Adipose tissue (tissue), 3 donors: ENCODE measurements around the gene CSNK1E. TPM values are rescaled to one million over a fixed set of nuclear protein-coding genes. Genes with fewer than 3 reads are reported as not detected.

ENCODE experiments used
- H3K27ac ChIP-seq: one replicate; pipeline ENCODE4 v1.5.1; 2013; ENCODE audit warnings: low read depth, low read length
- WGBS, 3 donors: extraction: QIAGEN DNeasy Blood & Tissue Kit; methylation state at CpG; one replicate each; pipeline ENCODE4 v1.1.7; 2013; 5-methylcytosine and 5-hydroxymethylcytosine counted together
- polyA plus RNA-seq, 3 donors: library from polyadenylated mRNA; stranded (reverse); fragments of 200-250 nt; gene quantifications; one replicate each; pipeline ENCODE4 v1.2.3, GENCODE V29; 2013
- donor health status: healthy with polysubstance abuse.
- donor health status: Bipolar disorder and iron deficiency.
- donor health status: healthy.

CSNK1E gene
- polyA plus RNA-seq, 3 donors = 77.8 to 139 (median 123) TPM

DNA sequence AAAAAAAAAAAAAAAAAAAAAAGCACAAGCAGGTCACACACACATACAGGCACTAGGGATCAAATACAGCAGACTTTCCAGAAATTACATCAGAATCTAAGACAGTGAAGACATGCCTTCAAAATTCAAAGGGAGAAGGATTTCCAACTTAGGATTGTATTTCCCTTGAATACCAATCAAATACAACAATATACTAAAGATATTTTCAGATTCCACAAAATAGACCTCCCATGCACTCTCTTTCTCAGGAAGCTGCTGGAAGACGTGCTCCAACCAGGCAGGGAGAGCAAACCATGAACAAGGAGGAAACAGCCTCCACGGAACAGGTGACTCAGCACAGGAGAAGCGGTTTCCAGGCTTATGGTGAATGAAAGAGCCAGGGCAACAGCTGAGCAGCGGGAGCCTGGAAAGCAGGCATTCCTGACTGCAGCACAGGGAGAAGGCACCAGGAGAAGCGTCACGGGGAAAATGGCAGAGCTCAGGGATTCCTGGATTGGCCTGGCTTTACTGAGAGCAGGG is 76.4 kb downstream of the CSNK1E start:
- WGBS, 3 donors = 52 to 55% (median 52%) methylated on average over 6 of the region's 6 CpGs
- H3K27ac ChIP-seq = no peak overlapping the region

Other genes starting within 250 kb of the CSNK1E start
- under 1 TPM; 0.21 to 0.34 (median 0.31) TPM for gene SLC16A8, start 233.2 kb downstream of the CSNK1E start, polyA plus RNA-seq
- gene BAIAP2L2, start 206.7 kb downstream of the CSNK1E start, polyA plus RNA-seq = 1 to 10 TPM in 2 of 3 donors, under 1 TPM in 1; 0.38 to 2.5 (median 1.2) TPM
- 10 to 100 TPM; 25.3 to 69.9 (median 61.4) TPM for gene PLA2G6, start 135.6 kb downstream of the CSNK1E start, polyA plus RNA-seq
- 100 to 1,000 TPM in 2 of 3 donors, 1 to 10 TPM in 1; 6.3 to 168 (median 127) TPM for gene MAFF, start 115.4 kb downstream of the CSNK1E start, polyA plus RNA-seq
- 10 to 100 TPM; 14.0 to 50.2 (median 37.3) TPM for gene TMEM184B, start 44.4 kb downstream of the CSNK1E start, polyA plus RNA-seq
- not detected for gene KCNJ4, start 137.8 kb upstream of the CSNK1E start, polyA plus RNA-seq
- 10 to 100 TPM in 1 of 3 donors, 1 to 10 TPM in 2; 6.5 to 24.2 (median 8.0) TPM for gene KDELR3, start 150.7 kb upstream of the CSNK1E start, polyA plus RNA-seq
- gene DDX17, start 188.9 kb upstream of the CSNK1E start, polyA plus RNA-seq = 100 to 1,000 TPM; 124 to 144 (median 140) TPM